Glomerular visceral epithelial cell (primary cell): Measurements from ENCODE around the gene CYP19A1.

Source experiments
- DNase-seq: peaks from one replicate; pipeline ENCODE4 v3.0.0-alpha.2; 2016; ENCODE audit errors: extremely low spot score

CYP19A1 gene

DNA sequence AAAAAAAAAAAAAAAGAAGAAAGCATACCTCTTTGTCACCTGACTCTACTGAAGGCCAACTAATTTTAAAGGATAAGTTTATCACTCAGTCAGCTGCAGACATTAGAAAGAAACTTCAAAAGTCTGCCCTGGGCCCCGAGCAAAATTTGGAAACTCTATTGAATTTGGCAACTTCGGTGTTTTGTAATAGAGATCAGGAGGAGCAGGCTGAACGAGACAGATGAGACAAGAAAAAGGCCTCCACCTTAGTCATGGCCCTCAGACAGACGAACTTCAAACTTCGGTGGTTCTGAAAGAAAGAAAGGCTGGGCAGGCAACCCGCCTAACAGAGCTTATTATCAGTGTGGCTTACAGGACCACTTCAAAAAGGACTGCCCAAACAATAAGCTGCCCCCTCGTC, 21.6 kb upstream of the CYP19A1 start:
- DNase-seq: no peak

DNA sequence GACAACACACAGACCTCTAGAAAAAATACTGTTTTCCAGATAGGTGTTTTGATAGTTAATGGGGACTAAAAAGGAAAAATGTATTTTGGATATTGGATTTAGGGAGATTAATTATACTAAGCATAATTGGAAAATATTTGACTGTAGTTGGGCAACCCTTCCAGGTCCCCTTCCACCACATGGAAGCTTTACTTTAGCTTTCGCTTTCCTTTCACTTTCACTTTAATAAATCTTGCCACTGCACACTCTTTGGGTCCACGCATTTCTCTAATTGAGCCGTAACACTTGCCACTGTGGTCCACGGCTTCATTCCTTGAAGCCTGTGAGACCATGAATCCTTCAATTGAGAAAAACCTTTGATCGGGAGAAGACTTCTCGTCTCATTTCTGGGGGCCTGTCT, 18.6 kb upstream of the CYP19A1 start:
- no peak for DNase-seq

DNA sequence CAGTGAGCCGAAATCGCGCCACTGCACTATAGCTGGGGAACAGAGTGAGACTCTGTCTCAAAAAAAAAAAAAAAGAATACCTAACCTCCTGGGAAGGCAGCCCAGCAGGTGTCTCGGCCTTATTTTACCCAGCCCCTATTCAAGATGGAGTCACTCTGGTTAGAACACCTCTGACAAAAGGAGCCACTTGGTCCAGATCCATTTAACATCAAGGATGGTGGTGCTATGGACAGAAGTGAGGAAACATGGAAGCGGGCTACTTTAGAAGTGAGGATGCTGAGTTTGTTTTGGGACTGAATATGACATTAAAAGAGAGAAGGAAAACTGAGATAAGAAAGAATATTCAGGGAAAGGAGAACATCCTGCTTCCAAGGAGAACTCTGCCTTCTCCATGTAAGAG, 17.8 kb upstream of the CYP19A1 start:
- DNase-seq: no peak

DNA sequence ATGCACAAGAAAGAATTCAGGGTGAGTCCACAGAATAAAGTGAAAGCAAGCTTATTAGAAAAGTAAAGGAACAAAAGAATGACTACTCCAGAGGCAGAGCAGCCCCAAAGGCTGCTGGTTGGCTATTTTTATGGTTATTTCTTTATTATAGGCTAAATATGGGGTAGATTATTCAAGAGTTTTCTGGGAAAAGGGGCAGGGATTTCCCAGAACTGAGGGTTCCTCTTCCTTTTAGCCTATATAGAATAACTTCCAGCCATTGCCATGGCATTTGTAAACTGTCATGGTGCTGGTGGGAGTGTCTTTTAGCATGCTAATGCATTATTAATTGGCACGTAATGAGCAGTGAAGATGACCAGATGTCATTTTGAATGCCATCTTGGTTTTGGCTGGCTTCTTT, 16.7 kb upstream of the CYP19A1 start:
- DNase-seq: no peak

DNA sequence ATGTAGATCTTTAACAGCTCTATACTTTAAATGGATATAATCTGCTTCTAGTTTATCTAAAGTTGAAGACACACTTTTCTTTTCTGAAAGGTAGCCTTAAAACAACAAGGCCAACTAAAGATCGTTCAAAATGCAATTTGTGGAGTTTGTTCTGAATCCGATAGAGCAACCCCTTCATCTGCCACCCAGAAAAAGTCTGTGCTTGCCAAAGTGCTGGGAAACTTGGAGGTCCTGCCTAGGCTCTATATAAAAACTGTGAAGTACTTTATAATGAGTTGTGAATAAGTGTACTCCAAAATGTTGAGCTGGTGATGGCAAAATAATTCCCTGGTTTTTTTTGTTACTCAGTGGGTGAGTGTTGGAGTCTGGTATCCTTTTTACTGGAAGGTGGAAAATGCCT, 15.6 kb upstream of the CYP19A1 start:
- no peak for DNase-seq

DNA sequence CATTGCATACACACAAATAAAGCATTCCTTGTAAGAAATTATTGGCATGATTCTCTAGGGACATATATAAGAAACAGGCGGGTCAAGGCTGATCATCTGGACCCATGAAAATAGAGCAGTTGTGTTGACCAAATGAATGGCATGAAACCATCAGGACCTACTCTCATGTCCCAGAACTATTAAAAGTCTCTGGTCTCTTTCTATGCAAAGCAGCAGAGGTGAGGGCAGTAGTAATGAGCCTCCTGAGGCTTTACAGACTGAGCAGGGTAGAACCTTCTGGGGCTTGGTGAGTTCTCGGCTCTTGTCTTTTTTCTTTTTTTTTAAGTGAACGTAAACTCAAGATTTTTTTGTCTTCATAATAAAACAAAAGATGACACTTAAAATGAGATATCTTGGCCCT, 12.3 kb upstream of the CYP19A1 start:
- DNase-seq: no peak

DNA sequence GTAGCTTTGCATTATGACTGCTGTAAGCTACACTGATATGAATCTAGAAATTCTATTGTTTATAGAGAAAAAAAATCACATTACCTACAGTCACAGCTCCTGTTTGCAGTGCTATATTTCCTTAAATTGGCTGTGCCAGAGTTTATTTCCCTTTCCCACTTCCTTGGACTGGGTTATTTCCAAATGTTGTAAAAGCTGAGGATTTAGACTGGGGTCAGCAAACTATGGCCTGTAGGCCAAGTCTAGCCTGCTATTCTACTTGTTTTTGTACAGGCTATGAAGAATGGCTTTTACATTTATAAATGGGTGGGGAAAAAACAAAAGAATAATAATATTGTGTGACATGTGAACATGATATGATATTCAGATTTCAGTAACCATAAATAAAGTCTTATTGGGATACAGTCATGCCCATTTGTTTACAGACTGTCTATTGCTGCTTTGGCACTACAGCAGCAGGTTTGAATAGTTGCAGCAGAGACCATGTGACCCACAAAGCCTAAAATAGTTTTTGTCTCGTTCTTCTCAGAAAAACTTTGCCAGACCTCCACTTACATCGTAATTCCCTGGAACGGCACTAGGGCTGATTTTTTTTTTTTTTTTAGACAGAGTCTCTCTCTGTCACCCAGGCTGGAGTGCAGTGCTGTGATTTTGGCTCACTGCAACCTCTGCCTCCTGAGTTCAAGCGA, 10.9 kb upstream of the CYP19A1 start:
- DNase-seq: no peak

DNA sequence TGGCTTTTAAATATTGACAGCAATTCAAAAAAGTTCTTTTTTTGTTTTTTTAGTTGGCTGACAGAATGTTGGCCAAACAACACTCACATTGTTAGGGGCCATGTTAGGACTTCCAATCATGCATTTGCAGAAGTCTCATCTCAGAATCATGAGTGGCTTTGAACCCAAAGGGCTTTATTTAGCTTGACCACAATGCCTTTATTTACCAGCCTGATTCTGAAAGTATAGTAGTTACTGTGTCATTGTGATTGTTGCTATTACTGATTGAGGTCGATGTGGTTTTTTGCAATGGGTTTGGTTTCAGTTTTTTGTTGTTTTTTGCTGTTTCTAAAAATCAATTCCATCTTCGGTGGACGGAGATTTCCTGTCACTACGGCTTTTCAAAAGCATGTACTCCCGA, 10.3 kb upstream of the CYP19A1 start:
- DNase-seq: no peak

- no peak for DNase-seq
Measured at GRCh38 chr15:51346136-51346535, 7.7 kb upstream of the CYP19A1 start.

DNA sequence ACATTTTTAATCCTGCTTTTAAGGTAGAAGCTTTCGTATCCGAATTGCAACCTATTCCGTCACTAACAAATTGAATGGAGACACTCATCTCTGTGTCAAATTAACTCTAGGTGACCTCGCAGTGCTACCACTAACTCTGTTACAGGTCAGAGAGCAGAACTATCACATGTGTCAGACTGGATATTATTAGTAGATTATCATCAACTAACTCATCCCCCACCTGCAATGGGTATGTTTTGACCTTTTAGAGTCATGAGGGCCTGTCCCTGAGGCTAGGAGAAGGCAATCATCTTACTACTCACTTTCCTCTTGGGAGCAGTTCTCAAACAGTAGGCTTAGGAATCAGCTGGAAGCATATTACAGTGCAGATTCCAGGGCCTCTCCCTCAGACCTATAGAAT, 5.1 kb upstream of the CYP19A1 start:
- DNase-seq: no peak

- DNase-seq: no peak
Measured at GRCh38 chr15:51342227-51342999, 4.0 kb upstream of the CYP19A1 start.

- no peak for DNase-seq
Measured at GRCh38 chr15:51341366-51342226, 3.2 kb upstream of the CYP19A1 start, which contains the start of gene GLDN. TSS of gene GLDN (plus strand) at chr15:51341655. CDS start at chr15:51341685, 30 bp downstream.

- no peak for DNase-seq
Measured at GRCh38 chr15:51335538-51336410, 2.6 kb downstream of the CYP19A1 start.

- no peak for DNase-seq
Measured at GRCh38 chr15:51335087-51335486, 3.3 kb downstream of the CYP19A1 start.

DNA sequence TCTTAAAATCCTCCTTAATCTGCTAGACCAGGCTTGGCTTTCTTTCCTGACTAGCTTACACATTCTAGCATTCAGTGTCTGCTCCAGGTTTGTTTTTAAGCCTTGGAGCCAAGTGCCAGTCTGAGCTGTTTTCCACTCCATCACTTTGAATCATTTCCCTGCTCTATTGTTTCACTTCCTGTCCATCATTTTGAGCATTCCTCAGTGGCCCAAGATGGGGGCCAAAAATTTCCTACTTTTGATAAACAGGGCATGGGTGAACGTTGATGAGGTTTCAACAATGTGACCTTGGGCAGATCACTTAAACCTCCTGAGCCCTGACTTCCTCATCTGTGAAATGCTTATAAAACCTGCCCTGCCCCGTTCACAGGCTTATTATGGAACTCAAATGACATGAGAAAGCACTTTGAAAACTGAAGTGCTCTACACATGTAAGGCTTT, 4.4 kb downstream of the CYP19A1 start:
- DNase-seq: no peak

- no peak for DNase-seq
Measured at GRCh38 chr15:51333571-51333970, 4.8 kb downstream of the CYP19A1 start.

GRCh38 chr15:51332206-51333147, 5.9 kb downstream of the CYP19A1 start:
- no peak for DNase-seq

- DNase-seq: no peak
Measured at GRCh38 chr15:51331141-51331540, 7.3 kb downstream of the CYP19A1 start.

GRCh38 chr15:51328926-51329325, 9.5 kb downstream of the CYP19A1 start:
- DNase-seq: no peak

- no peak for DNase-seq
Measured at GRCh38 chr15:51327081-51327480, 11.3 kb downstream of the CYP19A1 start.
